ELF-1 (cell line): ENCODE data around the gene ST7.

ENCODE experiments used
- DNase-seq: peaks from one replicate; pipeline ENCODE4 v3.0.0-alpha.2; 2016; ENCODE audit warnings: low read depth, low spot score

ST7 gene

DNA sequence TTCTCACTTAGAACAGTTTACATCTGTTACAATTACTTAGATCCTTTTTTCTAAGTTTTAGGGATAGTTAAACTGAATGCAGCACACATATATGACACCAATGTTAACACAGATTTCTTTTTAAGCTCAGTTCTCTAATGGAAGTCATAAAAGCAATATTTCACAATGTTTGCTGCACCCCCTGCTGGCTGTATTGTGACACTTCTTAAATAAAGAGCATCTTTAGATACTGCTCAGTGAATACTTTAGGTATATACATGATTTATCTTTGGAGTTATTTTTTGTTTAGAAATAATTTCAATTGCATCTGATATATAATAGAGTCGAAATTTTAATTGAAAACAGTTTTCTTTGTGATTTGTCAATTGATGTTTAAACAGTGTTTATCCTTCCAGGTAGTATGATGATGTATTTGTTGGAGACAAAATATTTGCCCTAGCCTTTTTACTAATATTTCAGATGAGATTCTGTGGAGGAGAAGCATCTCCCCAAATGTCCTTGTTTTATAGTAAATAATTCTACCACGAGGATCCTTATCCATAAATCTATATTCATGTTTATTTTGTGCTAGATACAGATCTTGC is 174.4 kb downstream of the ST7 start:
- DNase-seq: no peak

DNA sequence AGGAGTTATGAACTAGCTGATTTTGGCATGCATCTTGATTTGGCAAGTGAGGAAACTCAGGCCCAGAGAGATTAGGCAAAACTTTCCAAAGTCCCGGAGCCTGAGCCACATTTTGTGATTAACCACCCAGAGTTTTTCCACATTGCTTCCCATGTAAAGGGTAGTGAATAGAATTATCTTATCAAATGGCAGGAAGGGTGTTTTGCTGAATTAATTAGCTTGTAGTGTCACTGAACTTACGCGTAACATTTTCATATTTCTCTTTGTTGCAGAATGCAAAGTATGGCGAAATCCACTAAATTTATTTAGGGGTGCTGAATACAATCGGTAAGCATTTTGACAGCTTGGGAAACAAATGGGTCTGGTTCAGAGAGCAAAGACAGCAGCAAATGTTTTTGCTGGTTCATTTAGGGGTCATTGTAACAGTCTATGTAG is 176.2 kb downstream of the ST7 start:
- no peak for DNase-seq

DNA sequence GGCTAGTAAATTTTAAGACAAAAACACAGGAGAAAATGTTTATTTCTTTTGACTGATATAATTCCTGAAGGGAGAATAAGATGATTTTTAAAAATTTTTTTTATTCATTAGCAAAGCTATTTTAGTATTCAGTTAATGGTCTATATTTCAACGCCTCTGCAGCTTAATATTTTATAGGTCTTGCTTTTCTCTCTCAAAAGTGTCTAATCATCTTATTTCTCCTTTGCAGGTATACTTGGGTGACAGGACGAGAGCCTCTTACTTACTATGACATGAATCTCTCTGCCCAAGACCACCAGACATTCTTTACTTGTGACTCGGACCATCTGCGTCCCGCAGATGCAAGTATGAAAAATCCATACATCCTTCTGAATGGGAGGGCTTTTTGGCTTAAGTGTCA is 177.0 kb downstream of the ST7 start:
- DNase-seq: no peak

DNA sequence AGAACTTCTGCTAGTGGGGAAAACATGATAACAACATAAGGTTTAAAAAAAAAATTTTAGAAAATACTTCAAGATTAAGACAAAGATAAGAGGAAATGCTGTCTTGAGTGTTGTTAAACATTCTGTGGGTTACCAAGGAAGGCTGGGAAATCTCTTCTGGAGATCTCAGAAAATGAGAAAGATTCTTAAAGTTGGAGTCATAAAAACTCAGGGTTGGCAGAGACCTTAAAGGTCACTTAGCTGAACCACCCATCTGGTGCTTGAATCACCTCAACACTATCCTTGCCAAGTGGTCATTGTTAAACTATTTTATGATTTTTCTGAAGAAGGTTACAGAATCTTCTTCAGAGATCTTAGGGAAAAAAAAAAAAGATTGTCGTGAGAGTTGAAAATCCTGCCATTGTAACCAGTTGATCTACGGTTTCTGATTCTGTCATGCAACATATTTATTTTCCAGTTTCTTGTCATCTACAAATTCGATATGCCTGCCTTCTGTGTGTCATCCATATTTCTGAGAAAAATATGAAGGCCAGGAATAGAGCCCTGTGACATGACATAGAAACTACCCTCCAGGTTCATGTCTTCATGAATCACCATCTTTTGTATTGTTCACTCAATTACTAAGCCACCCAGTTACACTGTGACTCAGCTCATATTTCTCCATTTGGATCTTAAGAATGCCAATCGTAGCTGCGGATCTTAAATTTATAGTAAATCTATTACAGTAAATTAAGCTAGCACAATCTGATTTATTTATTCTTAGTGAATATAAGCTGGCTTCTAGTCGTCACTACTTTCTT is 179.2 kb downstream of the ST7 start:
- no peak for DNase-seq

DNA sequence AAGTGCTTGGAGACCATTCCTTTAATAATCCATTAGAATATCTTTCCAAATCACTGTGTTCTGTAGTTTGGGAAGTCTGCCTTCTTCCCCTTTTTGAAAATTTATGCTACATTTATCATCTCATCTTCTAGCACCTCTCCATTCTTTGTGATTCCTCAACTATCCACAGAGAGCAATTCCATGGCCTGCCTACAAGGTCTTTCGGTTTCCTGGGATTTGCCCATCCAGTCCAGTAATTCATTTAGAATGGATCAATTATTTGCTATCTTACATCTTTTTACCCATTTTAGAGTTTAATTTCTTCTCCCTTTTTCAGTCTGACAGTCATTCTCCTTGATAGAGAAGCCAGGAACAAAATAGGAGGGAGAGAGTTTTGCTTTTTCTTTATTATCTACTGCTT is 179.8 kb downstream of the ST7 start:
- DNase-seq: no peak

DNA sequence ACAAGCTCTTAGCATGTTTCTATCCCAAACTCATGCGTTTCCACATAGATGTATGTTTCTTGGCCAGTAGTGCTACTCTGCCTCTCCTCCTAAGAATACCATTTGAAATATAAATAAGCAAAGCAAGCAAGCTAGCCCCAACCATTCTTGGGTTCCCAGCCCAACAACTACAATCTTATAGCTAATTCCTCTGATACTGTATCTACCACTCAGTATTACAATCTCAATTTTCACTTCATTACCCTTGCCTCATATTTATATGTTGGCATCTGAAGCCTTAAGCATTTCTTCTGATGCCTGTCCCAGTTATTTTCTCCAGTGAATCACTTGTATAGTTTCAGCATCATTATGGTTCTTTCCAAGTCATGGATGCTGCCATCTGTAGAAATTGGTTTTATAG is 181.1 kb downstream of the ST7 start:
- DNase-seq: no peak

DNA sequence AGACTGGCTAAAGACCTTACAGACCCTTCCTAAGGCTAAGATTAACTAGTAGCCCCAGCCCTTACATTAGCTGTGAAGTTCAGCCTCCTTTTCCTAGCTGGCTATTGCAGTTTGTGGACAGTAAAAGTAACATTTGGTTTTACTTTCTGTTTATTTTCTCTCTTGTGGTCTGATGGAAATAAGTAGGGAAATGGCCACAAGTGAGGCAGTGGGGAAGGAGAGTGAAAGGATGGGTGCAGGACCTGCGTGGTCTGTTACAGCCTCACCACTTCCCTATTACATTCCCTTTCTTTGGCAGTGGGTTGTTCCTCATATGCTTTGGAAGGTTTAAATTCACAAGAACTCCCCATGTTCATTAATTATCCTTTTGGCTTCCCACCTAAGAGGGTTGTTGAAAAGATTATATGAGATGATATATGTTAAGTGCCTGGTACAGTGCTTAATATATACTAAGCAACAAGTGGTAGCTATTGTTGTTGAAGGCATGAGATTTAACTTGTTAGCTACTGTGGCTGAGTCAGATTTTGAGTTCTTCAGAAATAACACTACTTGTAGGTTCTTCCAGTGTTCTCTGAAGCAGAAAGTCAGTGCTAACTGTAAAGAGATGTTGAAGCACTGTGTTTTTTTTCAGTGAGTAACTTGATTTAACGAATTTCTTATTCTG is 181.7 kb downstream of the ST7 start:
- DNase-seq: no peak

DNA sequence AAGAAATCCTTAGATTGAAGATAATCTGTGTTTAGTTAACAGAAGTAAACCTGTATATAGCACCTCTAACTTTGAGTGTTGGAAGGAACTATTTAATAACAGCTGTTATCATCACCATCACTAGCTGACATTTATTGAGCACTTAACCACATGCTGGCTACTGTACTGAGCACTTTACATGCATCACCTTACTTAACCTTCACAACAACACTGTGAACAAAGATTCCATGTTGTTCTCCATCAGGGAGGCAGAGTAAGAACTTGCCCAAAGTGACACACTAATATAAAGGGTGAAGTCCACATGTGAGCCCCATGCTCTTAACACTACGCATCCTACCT is 182.2 kb downstream of the ST7 start:
- DNase-seq: no peak

DNA sequence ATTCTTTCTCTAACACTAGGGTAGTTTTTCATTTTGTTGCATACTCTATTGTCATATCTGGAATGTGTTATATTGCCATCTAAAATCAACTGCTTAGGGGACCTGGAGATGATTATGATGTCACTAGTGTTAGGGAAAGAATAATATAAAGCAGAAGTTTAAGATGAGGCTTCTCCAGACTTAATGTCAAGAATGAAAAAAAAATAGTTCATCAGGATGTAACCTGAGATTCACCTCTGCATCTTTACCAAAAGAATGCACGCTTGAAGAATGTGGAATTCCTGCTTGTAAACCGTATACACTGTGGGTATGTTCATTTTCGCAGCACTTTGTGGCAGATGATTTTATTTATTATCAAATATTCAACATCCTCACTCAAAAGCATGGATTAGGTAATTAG is 184.6 kb downstream of the ST7 start:
- no peak for DNase-seq

DNA sequence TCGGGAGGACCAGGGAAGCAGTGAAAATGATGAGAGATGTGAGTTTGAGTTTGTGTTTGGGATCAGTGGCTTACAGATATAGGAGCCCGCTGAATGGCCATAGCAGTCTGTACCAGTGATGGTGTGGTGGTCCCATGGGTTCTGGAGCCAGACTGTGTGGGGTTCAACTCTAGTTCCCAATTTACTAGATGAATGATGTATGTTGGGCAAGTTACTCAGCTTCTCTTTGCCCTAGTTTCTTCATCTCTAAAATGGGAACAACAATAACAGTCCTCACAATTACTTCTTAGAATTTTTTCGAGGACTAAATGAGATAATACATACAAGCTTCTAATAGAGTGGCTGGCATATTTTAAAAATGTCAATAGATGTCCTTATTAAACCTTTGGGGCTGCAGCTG is 185.2 kb downstream of the ST7 start:
- DNase-seq: no peak

DNA sequence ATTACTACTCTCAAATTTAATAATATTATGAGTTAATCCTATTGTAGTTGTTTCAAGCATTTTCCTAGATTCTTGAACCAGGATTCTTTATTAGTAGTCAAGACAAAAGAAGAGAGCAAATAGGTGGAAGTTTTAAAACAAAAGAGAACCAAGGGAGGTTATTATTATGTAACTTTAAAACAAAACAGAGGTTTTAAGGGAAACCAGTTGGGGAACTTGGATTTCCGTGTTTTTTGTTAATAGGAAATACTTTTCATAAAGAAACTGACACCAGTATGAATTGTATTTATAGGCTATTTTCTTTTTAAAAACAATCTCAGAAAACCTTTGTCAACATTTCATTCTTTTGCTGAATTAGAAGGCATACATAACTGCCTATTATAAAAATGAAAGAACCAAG is 185.7 kb downstream of the ST7 start:
- DNase-seq: no peak

DNA sequence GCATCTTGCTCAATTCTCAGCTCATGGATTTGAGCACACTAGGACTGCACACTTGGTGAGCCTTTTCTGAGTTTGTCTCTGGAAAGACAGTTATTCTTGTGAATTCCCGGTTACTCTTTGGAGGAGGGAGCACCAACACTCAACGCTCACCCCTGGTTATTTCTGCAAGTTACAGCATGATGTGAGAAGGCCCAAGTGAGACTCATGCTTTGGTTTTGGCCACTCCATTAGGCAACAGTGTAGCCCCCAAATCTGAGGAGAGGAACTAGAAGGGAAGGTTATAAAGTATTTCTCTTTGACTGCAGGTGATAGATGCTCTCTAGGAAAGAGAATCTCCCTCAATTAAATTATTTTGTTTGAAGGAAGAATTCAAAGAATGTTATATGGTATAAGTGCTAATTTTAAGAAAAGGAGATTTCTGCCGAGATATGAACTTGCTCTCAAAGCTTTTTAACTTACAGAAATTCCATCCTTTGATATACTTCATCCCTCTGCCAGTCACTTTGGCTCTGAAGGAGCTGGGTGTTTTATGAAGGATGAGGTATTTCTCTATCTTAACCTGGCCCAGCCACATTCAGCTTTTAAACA is 186.2 kb downstream of the ST7 start:
- DNase-seq: no peak

DNA sequence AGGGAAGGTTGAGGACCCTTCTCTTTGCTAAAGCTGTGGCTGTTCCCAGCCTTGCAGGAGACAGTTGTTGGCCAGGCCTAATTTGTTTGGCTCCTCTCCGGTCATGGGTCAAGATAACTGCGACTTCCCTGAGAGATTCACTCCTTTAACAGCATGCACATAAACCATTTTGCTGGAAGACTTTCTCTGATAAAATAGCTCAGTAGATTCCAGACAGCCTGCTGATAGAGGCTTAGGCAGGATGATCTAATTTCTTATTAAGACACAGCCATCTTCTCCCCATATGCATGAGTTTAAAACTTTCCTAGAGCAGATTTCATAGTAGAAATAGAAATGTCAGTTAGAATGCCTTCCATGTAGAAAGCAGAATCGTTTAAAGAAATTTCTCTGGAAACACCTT is 187.6 kb downstream of the ST7 start:
- no peak for DNase-seq

DNA sequence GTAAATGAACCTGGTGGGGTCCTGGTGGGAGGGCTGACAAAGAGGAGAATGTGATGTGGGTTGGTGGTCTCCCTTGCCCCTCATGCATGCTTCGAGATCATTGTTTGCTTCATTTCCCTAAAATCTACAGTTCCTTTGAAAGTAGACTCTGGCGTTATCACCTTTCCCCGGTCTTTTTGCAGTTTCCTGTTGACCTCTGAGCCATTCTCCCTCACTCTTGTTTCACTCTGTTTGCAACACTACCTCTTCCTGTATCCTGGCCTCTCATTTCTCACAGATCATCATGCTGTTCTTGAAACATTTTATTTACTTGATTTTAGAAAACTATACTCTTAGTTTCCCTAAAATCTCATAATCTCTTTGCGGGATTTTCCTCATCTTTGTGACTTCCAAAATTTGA is 189.8 kb downstream of the ST7 start:
- DNase-seq: no peak

DNA sequence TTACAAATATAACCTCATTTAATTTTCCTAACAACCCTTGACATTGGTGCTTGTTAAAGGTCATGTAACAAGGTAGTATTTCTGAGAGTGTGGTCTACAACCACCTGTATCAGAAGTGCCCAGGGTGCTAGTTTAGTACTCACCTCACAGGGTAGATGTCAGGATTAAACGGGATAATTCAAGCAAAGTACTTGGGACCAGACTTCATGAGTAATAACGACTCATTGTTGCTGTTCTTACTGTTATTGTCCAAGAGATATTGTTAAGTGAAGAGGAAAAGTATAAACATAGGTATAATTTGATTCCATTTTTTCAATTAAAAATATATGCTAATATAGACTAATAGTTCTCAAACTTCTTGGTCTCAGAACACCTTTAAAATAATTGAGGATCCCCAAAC is 190.3 kb downstream of the ST7 start:
- no peak for DNase-seq

DNA sequence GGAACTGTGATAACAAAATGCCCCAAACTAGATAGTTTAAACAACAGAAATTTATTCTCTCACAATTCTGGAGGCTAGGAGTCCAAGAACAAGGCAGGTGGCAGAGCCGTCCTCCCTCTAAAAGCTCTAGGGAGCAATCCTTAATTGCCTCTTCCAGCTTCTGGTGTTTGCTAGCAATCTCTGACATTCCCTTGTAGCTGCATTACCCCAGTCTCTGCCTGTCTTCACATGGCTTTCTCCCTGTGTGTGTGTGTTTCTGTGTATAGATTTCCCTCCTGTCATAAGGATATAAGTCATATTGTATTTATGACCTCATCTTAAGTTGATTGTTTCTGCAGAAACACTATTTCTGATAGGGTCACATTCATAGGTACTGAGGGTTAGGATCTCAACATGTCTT is 192.0 kb downstream of the ST7 start:
- DNase-seq: no peak

DNA sequence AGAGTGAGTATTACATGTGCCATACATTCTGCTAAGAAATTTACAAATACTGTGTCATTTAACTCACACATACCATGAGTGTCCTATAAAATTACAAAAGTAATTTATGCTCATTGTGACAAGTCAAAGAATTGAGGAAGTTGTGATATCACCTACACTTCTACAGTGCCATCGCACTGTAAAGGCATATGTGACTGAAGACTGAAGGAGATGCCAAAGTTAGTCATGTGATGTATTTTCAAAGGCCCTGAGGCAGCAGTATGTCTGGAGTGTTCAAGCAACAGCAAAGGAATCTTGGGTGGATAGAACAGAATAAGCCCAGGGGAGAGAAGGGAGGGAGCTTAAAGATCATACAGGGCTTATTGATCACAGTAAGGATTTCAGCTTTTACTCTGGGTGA is 192.8 kb downstream of the ST7 start:
- DNase-seq: no peak

DNA sequence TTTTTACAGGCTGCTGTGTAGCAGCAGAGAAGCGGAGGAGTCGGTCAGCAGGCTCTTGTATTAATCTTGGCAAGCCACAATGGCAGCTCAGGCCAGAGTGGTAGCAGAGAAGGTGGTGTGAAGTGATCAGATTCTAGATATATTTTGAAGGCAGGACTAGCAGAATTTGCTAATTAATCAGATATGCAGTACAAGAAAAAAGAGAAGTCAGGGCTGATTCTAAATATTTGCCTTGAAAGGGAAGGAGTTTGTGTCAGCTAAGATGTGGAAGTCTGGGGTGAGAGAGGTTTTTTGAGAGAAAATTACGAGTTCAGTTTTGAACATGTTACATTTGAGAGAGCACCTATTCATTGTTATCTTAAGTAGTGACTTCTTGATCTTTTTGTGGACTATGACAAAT is 193.2 kb downstream of the ST7 start:
- DNase-seq: no peak

DNA sequence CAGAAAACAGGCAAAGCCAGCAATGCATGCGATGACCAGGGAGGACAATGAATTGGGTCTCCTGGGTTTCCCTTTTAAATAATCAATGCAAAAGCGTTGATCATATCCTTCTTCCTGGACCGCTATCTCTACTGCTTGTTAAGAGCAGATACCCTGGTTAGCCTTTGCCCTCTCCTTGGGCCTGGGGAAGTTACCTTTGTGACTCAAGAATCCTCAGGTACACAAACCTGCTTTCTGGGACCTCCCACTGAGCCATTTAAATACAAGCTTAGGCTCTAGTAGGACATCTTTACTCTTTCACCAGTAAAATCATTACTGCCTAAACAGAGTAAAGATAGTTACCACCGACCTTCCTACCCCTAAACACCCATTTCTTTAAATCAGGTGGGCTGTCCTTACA is 195.7 kb downstream of the ST7 start:
- DNase-seq: no peak

DNA sequence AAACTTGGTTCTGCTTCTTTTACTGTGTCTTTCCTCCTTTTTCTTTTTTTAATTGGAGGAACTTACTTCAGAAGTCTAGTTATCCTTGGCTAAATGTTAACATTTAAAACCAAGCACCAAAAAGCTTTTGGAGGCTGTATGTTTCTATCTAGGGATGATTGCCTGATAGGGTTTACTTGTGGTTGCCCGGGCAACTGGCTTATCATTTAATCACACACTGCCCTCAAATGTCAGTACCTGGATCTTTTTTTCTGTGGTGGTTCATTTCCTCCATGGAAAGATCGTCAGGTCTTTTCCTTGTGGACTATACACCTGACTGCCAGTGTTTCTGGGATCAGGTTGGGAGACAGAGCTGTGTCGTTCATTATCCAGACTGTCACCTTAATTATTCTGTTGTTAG is 196.4 kb downstream of the ST7 start:
- no peak for DNase-seq

DNA sequence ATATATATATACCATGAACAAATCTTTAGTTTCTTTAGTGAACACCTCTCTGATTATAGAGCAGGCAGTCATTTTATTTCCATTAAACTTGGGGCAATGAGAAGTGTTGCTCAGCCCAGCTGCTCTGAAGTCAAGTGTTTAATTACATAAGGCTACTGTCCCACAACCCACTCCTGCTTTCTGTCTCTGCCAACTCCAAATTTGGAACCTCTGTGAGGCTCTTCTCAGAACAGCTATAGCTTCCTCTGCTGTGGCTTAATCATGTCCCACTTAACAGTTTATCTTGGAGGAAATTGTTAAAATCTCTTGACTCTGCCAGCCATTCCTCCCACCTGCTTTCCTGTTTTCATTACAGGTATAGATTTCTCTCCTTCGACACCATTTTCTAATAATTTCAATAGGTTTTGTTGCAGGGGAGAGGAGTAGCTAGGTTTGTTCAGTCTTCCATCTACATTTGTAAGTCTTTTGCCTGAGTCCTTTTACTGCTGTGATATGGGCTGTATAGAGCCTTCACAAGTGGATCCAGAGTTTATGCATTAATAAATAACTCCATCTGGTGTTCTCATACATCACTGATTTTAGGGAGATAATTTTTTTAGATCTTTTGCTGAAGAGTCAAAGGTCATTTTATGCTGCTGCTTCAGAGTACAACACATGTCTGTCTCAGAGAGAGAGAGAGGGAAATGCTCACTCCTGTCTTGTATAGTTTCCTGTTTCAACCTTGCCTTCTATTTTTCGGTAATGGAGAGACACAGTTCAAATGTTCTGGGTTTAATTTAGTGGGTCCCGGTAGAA is 199.1 kb downstream of the ST7 start:
- DNase-seq: no peak

DNA sequence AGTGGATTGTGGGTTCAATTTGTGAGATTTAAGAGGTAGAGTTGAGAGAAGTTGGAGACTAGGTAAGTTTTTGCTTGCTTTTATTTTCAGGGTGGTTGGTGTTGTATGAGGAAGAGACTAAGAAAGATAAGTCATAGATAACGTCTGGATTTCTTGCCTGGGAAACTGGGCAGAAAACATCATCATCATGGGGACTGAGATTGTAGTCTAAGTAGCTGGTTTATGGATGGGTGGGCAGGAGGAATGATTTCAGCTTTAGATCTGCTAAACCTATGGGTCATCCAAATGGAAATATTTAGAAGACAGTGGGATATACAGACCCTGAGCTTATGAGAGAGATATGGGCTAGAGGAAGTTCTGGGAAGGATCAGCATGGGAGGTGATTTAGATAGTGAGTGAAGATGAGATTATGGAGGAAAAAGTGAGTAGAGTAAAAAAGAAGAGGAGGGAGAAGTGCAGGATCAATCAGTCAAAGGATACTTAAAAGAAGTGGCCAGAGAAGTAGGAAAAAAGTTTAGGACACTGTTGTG is 199.8 kb downstream of the ST7 start:
- DNase-seq: no peak
